K562 (cell line): ENCODE measurements around the gene MYO5C. TPM values are rescaled to one million over a fixed set of nuclear protein-coding genes. Genes with fewer than 3 reads are reported as not detected.

Experiments used
- ATAC-seq: fragments of 200-7000 bp; cut with Tn5 transposase; 3 replicates; pipeline ENCODE4 v1.9.1; 2020; ENCODE audit warnings: moderate library complexity
- BruUV-seq: library from RNA; stranded (reverse); fragments of 400-500 nt; replicated peaks from 2 replicates; lab custom pipeline; 2021; lab: Mats Ljungman, UMichigan
- CTCF ChIA-PET: fragments of 300-600 bp; formaldehyde crosslinking; extraction: SDS; loops from one replicate; lab custom pipeline; 2021; ENCODE audit warnings: low intra/inter-chr PET ratio; lab: Yijun Ruan, JAX
- POLR2A ChIA-PET: fragments of 300-600, 350-650 bp; sonication (Branson Sonifier 250); formaldehyde crosslinking; extraction: SDS; loops from one replicate; lab custom pipeline; 2021; ENCODE audit warnings: antibody characterized with exemption, inconsistent platforms; lab: Yijun Ruan, JAX
- DNase-seq, 4 experiments: peaks; one replicate each; pipeline versions ENCODE4 v3.0.0 to v3.0.0-alpha.2; 2011 to 2018; ENCODE audit warnings: low spot score in 3 of 4, mixed read lengths in 3 of 4; ENCODE audit errors: extremely low read depth in 1 of 4
- FAIRE-seq: peaks from 2 replicates; lab custom pipeline; 2011; peaks lifted over from hg19 to GRCh38; lab: Jason Lieb, UNC
- H2AFZ ChIP-seq: 2 replicates; pipeline ENCODE4 v1.6.0; 2011; ENCODE audit warnings: low read depth, low read length, control low read depth, inconsistent platforms
- H3K27ac ChIP-seq: fragments of 200-600 bp; 3 replicates; pipeline ENCODE4 v1.8.0; 2011; ENCODE audit warnings: low read depth, mild to moderate bottlenecking, control low read depth, inconsistent platforms, low read length, moderate library complexity, mixed read lengths; ENCODE audit errors: extremely low read depth
- H3K27me3 ChIP-seq, 2 experiments: fragments of 300-600 bp in 1 of 2; 2 replicates in 1 of 2; 3 replicates in 1 of 2; pipeline versions ENCODE4 v1.6.0 to v1.8.0; 2011; ENCODE audit warnings: inconsistent platforms in 2 of 2, low read length in 2 of 2, mild to moderate bottlenecking in 1 of 2, mixed read lengths in 1 of 2, moderate library complexity in 1 of 2; ENCODE audit not compliant: control insufficient read depth in 2 of 2, insufficient read depth in 2 of 2
- H3K36me3 ChIP-seq: fragments of 300-600 bp; 3 replicates; pipeline ENCODE4 v1.8.0; 2011; ENCODE audit warnings: mild to moderate bottlenecking, low read length, inconsistent platforms; ENCODE audit not compliant: control insufficient read depth, insufficient read depth
- H3K4me1 ChIP-seq, 2 experiments: fragments of 200-600 bp in 1 of 2; replicated peaks in 1 of 2; 2 replicates in 1 of 2; 3 replicates in 1 of 2; pipeline versions ENCODE4 v1.5.1 to v1.8.0; 2011; ENCODE audit warnings: inconsistent platforms in 2 of 2, low read length in 2 of 2, mild to moderate bottlenecking in 1 of 2, mixed read lengths in 1 of 2, moderate library complexity in 1 of 2; ENCODE audit not compliant: control insufficient read depth in 2 of 2, insufficient read depth in 2 of 2
- H3K4me2 ChIP-seq: 2 replicates; pipeline ENCODE4 v1.6.1; 2011; ENCODE audit warnings: low read length, control low read depth, inconsistent platforms, mixed read lengths; ENCODE audit not compliant: insufficient read depth
- H3K4me3 ChIP-seq: fragments of 200-600 bp; sonication (generic), shearing (Covaris generic); 2 replicates; pipeline ENCODE4 v1.5.1; 2016; ENCODE audit warnings: control low read depth, inconsistent platforms
- H3K79me2 ChIP-seq: fragments of 200-600 bp; 3 replicates; pipeline ENCODE4 v1.8.0; 2011; ENCODE audit warnings: low read length, inconsistent platforms; ENCODE audit not compliant: control insufficient read depth, insufficient read depth
- H3K9ac ChIP-seq, 2 experiments: 2 replicates each; pipeline versions ENCODE4 v1.6.0 to v1.6.1; 2011; ENCODE audit warnings: low read depth in 2 of 2, low read length in 2 of 2, control low read depth in 1 of 2, inconsistent platforms in 1 of 2, mild to moderate bottlenecking in 1 of 2, mixed read lengths in 1 of 2; ENCODE audit not compliant: insufficient read depth in 1 of 2
- H3K9me1 ChIP-seq: one replicate; pipeline ENCODE4 v1.6.0; 2011; ENCODE audit warnings: inconsistent platforms, mild to moderate bottlenecking, low read length, moderate library complexity; ENCODE audit not compliant: control insufficient read depth, insufficient read depth
- H3K9me3 ChIP-seq: replicated peaks from 2 replicates; pipeline ENCODE4 v1.5.1; 2011; ENCODE audit warnings: low read depth, low read length, inconsistent platforms; ENCODE audit not compliant: control insufficient read depth, insufficient read depth
- H4K20me1 ChIP-seq: replicated peaks from 2 replicates; pipeline ENCODE4 v1.6.1; 2011; ENCODE audit warnings: low read length, inconsistent platforms, mixed read lengths; ENCODE audit not compliant: control insufficient read depth, insufficient read depth
- CBX2 ChIP-seq: fragments of 200-600 bp; sonication (generic); IDR thresholded peaks from one replicate; pipeline ENCODE4 v1.6.1; 2012; ENCODE audit warnings: mild to moderate bottlenecking, low read length, inconsistent platforms; ENCODE audit not compliant: insufficient read depth, poor library complexity, severe bottlenecking
- EHMT2 ChIP-seq: fragments of 450-650 bp; IDR thresholded peaks from 2 replicates; pipeline ENCODE4 v1.6.1; 2018; ENCODE audit warnings: antibody characterized with exemption
- MEF2D ChIP-seq: conservative IDR thresholded peaks from 2 replicates; pipeline ENCODE4 v1.6.1; 2016; ENCODE audit warnings: low read depth, missing genetic modification characterization, missing compliant biosample characterization
- NR2C2 ChIP-seq, 2 experiments: fragments of 200-800 bp in 1 of 2; sonication (Bioruptor generic) in 1 of 2; sonication (generic) in 1 of 2; formaldehyde crosslinking in 1 of 2; IDR thresholded peaks; 2 replicates each; pipeline versions ENCODE4 v1.6.1 to v1.8.0; 2016 to 2022; ENCODE audit warnings: mild to moderate bottlenecking in 1 of 2, missing compliant biosample characterization in 1 of 2, missing genetic modification characterization in 1 of 2, missing genetic modification reagents in 1 of 2
- ZC3H4 ChIP-seq: sonication (generic); formaldehyde crosslinking; IDR thresholded peaks from 2 replicates; pipeline ENCODE4 v1.9.0; 2021; ENCODE audit warnings: missing genetic modification reagents, borderline replicate concordance
- ZNF316 ChIP-seq: fragments of 450-650 bp; IDR thresholded peaks from 2 replicates; pipeline ENCODE4 v1.6.1; 2016
- WGBS: fragments of 100-300 bp; shearing (Covaris generic); methylation state at CpG from one replicate; pipeline ENCODE4 v1.1.6; 2016; ENCODE audit warnings: low coverage, mixed read lengths; ENCODE audit not compliant: insufficient coverage; ENCODE audit errors: missing lambda C conversion rate; 5-methylcytosine and 5-hydroxymethylcytosine counted together
- in situ Hi-C: fragments of 300-500 bp; cut with MboI; formaldehyde crosslinking; loops from 4 replicates; pipeline ENCODE4 v1.15.0; 2018; ENCODE audit warnings: inconsistent platforms, mixed read lengths
- intact Hi-C: fragments of 100-400 bp; cut with micrococcal nuclease; formaldehyde crosslinking; loops from 2 replicates; pipeline ENCODE4 v1.14.2; 2022
- polyA plus RNA-seq, 8 experiments: library from polyadenylated mRNA; depleted of rRNA in 4 of 8; stranded (reverse) in 5 of 8; unstranded in 3 of 8; fragments of >200 nt; fragmentation: Nextera tagmentation in 2 of 8; fragmentation: Illumina TruSeq in 1 of 8; extraction: Ambion mirVana in 2 of 8; extraction: Trizol in 1 of 8; gene quantifications; 2 replicates each; pipeline versions ENCODE4 v1.2.1 to v1.2.3, GENCODE V29; 2011 to 2014; ENCODE audit warnings: inconsistent platforms in 1 of 8, missing spikeins in 1 of 8
- total RNA-seq, 7 experiments: library from RNA; depleted of rRNA in 6 of 7; stranded (reverse); fragments of >200 nt in 6 of 7; fragmentation: Illumina TruSeq in 2 of 7; extraction: Trizol in 2 of 7; gene quantifications; 2 replicates each; pipeline versions ENCODE4 v1.2.1 to v1.2.3, GENCODE V29; 2011 to 2021; ENCODE audit warnings: low replicate concordance in 1 of 7
- TF ChIP-seq, protein P1 (sequence below): fragments of 250-450 bp; sonication (Bioruptor Pico); IDR thresholded peaks from 2 replicates; pipeline ENCODE4 v1.8.0; 2022; ENCODE audit warnings: inconsistent platforms, mild to moderate bottlenecking, moderate library complexity, borderline replicate concordance

Gene MYO5C
- total and polyA plus RNA-seq, 9 of the 15 experiments (the other 6 are each of a cell fraction or from before 2014, with no cell fraction given): 0.01 to 0.24 TPM; not detected in 7

DNA sequence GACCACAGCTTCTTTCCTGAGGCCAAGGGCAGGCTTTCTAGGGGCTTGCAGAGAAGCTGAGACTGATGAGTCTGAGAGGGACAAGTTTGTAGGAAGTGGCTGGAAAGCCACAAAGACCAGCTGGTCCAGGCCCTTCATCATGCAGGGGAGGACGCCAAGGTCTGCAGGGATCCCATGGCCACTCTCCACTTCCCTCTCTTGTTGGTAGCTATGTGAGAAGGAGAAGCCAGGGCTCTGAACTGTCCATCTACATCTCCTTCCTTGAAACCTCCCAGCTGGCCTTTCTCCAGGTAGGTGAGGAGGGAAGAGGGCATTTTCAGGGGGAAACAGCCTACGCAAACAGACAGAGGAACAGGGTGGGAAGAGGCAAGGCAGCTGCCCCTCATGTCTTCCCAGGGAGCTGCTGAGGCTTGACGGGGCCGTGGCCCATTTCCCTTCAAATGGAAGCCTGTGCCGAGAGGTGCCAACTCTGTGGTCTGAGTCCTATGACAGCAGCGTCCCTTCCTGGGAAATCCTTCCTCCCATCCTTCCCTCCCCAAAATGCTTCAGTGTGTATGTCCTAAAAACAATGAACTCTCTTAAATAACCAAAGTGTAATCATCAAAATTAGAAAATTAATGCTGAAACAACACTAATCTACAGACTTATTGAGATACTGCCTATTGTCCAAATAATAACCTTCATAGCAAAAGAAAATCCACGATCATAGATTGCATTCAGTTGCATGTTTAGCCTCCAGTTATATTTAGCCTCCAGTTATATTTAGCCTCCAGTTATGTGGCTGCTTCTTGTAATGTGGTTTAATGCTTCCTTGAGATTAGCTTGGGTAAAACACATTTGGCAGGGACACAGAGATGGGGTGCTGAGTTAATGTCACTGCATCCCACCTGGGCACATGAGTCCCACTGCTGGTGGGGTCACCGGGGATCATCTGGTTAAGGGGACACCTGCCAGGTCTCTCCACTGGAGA lies 140.4 kb downstream of the MYO5C start:
- BruUV-seq: no TSS peak
- Histone ChIP-seq H3K9ac (no peak overlapping the region), H3K79me2 (no peaks in the 10 kb centered on the region), H3K27me3 (peaks cover 35 to 72% of the 10 kb centered on the region in 2 experiments), H2AFZ (no peak overlapping the region), H3K27ac (no peak overlapping the region), H3K36me3 (no peaks in the 10 kb centered on the region), H4K20me1 (no peaks in the 10 kb centered on the region), H3K4me3 (no peak overlapping the region), H3K9me1 (no peaks in the 10 kb centered on the region), H3K4me1 (no peaks in the 10 kb centered on the region), H3K4me2 (no peak overlapping the region), H3K9me3 (no peaks in the 10 kb centered on the region)
- TF ChIP-seq ZNF316 (0 out of 2 replicates have a peak, but pooled peaks have one; percentile 22), EHMT2 (no peak), NR2C2 (CRISPR knock-in tag; IDR thresholded peaks at IDR 0.05) (no peak), NR2C2 (tag; IDR thresholded peaks at IDR 0.05) (0 out of 2 replicates have a peak, but pooled peaks have one; percentile 2), MEF2D (tag) (peak; percentile 47; the same call in 1 of the 2 replicates), ZC3H4 (CRISPR knock-in tag) (no peak), CBX2 (no peak)
- TF ChIP-seq, protein P1, sequence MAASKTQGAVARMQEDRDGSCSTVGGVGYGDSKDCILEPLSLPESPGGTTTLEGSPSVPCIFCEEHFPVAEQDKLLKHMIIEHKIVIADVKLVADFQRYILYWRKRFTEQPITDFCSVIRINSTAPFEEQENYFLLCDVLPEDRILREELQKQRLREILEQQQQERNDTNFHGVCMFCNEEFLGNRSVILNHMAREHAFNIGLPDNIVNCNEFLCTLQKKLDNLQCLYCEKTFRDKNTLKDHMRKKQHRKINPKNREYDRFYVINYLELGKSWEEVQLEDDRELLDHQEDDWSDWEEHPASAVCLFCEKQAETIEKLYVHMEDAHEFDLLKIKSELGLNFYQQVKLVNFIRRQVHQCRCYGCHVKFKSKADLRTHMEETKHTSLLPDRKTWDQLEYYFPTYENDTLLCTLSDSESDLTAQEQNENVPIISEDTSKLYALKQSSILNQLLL (CRISPR knock-in tag): no peak
- 4% methylated on average over 8 of the region's 8 CpGs for WGBS
- in situ Hi-C loops (no loop called here), intact Hi-C loops (no loop called here)
- DNase-seq: no peak
- FAIRE-seq: no peak
- ChIA-PET CTCF (no interaction called here), POLR2A (no interaction called here)
- no peak; the same call in 2 of the 3 replicates for ATAC-seq
